AG04449 (cell line): ENCODE results near the gene STRN3.

Experiments used
- CTCF ChIA-PET: fragments of 350-600 bp; formaldehyde crosslinking; extraction: SDS; loops from one replicate; lab custom pipeline; 2021; ENCODE audit warnings: antibody characterized with exemption; lab: Yijun Ruan, JAX
- POLR2A ChIA-PET: fragments of 400-600, 350-600 bp; formaldehyde crosslinking; extraction: SDS; loops from one replicate; lab custom pipeline; 2020; ENCODE audit warnings: antibody characterized with exemption, inconsistent platforms; lab: Yijun Ruan, JAX
- DNase-seq: peaks from one replicate; pipeline ENCODE4 v3.0.0-alpha.2; 2010; ENCODE audit warnings: low read depth, low spot score
- H3K4me3 ChIP-seq: 2 replicates; pipeline ENCODE4 v1.5.1; 2011; ENCODE audit warnings: low read depth, mild to moderate bottlenecking, control low read depth, low read length
- CTCF ChIP-seq: IDR thresholded peaks from one replicate; pipeline ENCODE4 v1.5.1; 2011; ENCODE audit warnings: mild to moderate bottlenecking, moderate library complexity, low read length, control low read depth, inconsistent platforms; ENCODE audit not compliant: insufficient read depth; ENCODE audit errors: missing control alignments

The STRN3 gene

GRCh38 chr14:31037709-31038221, 11.6 kb upstream of the STRN3 start:
- CTCF ChIA-PET, result interaction anchor here (0.9 to 1.2 kb wide), 2 partner anchors 13 to 43 kb away, joined by 3 read pairs; no protein-coding TSS in a partner anchor
- no peak for DNase-seq
- POLR2A ChIA-PET, result no interaction called here
- no peak overlapping the region for H3K4me3 ChIP-seq
- TF ChIP-seq CTCF, result no peak

GRCh38 chr14:31036552-31036951, 10.4 kb upstream of the STRN3 start:
- CTCF ChIA-PET, result no interaction called here
- POLR2A ChIA-PET, result no interaction called here
- H3K4me3 ChIP-seq, result no peak overlapping the region
- no peak for TF ChIP-seq CTCF
- DNase-seq, result no peak

GRCh38 chr14:31030469-31030868, 4.3 kb upstream of the STRN3 start:
- H3K4me3 ChIP-seq, result no peak overlapping the region
- ChIA-PET CTCF (no interaction called here), POLR2A (no interaction called here)
- no peak for DNase-seq
- TF ChIP-seq CTCF, result no peak

- CTCF ChIA-PET, result interaction anchor here (1.2 kb wide), 1 partner anchor 53 kb away, joined by 3 read pairs; no protein-coding TSS in a partner anchor
- DNase-seq, result no peak
- no peak overlapping the region for H3K4me3 ChIP-seq
- TF ChIP-seq CTCF, result no peak
- POLR2A ChIA-PET, result interaction anchor here (0.6 kb wide), 1 partner anchor 64 kb away, joined by 3 read pairs; no protein-coding TSS in a partner anchor
Observed at GRCh38 chr14:31029016-31029970, 3.1 kb upstream of the STRN3 start.

- no peak for TF ChIP-seq CTCF
- CTCF ChIA-PET, result interaction anchor here (1.2 kb wide), 1 partner anchor 55 kb away, joined by 3 read pairs; no protein-coding TSS in a partner anchor
- POLR2A ChIA-PET, result interaction anchor here (1.8 kb wide), 1 partner anchor 32 kb away, joined by 5 read pairs; no protein-coding TSS in a partner anchor
- H3K4me3 ChIP-seq, result no peak overlapping the region; the same call in 1 of the 2 replicates
- no peak for DNase-seq
Observed at GRCh38 chr14:31027847-31028246, 1.7 kb upstream of the STRN3 start.
